Gastrocnemius medialis (tissue), 4 donors: ENCODE data around the gene TTC39B.

Experiments
- CTCF ChIP-seq, 5 experiments: fragments of 450-650 bp in 3 of 5; fragments of 200-600 bp in 2 of 5; sonication (generic) in 2 of 5; IDR thresholded peaks in 4 of 5; conservative IDR thresholded peaks in 1 of 5; 1 replicate in 4 of 5; 2 replicates in 1 of 5; pipeline ENCODE4 v1.5.1; 2016 to 2019; ENCODE audit warnings: antibody characterized with exemption in 5 of 5, mild to moderate bottlenecking in 3 of 5, moderate library complexity in 3 of 5
- POLR2A ChIP-seq, 2 donors: fragments of 450-650 bp; IDR thresholded peaks; one replicate each; pipeline ENCODE4 v1.6.1; 2017; ENCODE audit warnings: antibody characterized with exemption in 2 of 2, mild to moderate bottlenecking in 2 of 2, moderate library complexity in 2 of 2

GRCh38 chr9:15328946-15329345 lies 21.9 kb upstream of the TTC39B start:
- TF ChIP-seq CTCF (IDR thresholded peaks at IDR 0.05 in 4 of 5, conservative IDR thresholded peaks at IDR 0.05 in 1 of 5) = no peak
- no peak for TF ChIP-seq POLR2A (IDR thresholded peaks at IDR 0.05)
